RKO (cell line): ENCODE data around the gene LHFPL2.
"Not testable (repeated sequence)": the region's sequence is repeated elsewhere in the genome, so short reads cannot be mapped to it uniquely, and the experiment has no call there.

Experiments
- DNase-seq: peaks from one replicate; pipeline ENCODE4 v3.0.0-alpha.2; 2016; ENCODE audit warnings: low spot score

LHFPL2 gene, protein sequence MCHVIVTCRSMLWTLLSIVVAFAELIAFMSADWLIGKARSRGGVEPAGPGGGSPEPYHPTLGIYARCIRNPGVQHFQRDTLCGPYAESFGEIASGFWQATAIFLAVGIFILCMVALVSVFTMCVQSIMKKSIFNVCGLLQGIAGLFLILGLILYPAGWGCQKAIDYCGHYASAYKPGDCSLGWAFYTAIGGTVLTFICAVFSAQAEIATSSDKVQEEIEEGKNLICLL

DNA sequence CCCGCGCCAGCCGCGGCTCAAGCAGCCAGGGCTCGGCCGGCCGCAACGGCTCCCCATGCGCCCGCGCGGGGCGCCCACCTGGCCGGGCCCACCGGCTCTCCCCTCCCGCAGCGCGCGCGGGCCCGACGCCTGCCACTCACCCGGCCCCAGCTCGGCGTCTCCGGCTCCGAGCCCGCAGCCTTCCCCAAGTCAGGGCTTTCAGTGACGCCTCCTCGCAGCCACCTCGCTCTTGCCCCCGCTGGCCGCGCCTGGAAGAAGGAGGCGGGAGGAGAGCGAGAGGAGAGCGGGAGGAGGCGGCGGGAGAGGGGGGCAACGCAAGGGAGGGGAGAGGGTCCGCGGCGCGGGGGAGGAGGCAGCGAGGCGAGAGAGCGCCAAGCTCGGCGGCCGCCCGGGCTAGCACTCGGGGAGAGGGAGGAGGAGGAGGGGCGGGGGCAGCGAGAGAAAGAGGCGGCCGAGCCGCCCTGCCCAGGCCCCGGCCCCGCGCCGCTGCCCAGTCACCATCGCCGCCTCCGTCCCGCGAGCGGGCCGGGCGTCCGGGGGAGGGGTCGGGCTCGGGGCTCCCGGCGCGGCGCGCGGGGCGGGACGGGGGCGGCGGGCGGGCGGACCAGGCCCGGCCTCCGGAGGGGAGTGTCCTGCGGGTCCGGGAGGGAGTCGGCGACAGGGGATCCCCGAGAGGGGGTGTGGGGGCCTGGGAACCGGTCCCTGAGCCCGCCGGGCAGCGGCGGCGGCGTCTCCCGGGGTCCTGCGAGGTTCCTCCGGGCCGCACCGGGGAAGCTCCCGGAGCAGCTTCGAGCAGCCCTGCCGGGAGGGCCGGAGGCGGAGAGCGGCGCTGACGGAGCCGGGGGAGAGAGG lies at the start of gene LHFPL2:
LHFPL2 (minus strand) TSS at position 414 of the 852 bp plus-strand sequence. CDS start 138,559 bp downstream, outside the sequence.
- DNase-seq: peak; percentile 51

- DNase-seq: no peak
These were observed 48.1 kb upstream of the LHFPL2 start for GRCh38 chr5:78696637-78697036.

GRCh38 chr5:78696052-78696451 lies 47.5 kb upstream of the LHFPL2 start:
- not testable (repeated sequence) for DNase-seq

GRCh38 chr5:78693339-78693738 lies 44.8 kb upstream of the LHFPL2 start:
- no peak for DNase-seq

- DNase-seq: no peak
These were observed 42.8 kb upstream of the LHFPL2 start for GRCh38 chr5:78691084-78691960.

DNA sequence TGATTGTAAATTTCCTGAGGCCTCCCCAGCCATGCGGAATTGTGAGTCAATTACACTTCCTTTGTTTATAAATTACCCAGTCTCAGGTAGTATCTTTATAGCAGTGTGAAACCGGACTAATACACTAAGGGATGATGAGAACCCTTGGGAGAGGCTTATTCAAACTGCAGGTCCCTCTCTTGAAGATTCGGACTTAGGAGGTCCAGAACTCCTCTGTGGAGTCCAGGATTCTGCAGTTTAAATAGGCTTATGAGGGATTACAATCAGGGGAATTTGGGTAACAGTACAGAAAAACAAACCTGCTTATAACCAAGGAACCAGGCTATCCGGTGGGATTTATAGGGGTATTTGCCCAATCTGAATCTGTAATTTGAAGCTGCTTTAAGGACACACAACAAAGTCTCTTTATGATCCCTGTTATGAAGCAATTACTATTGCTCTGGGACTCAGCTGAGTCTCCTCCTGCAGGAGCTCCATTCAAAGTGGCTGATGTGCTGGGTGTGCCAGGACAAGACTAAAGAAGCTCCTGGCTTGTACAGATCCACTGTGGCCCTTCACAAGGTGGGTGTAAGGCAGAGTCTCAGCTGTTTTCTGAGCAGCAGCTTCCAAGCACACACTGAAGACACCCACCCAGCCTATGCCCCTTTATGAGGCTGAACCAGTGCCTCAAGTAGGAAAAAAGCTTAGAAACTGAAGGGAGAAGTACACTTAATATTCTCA lies 41.8 kb upstream of the LHFPL2 start:
- no peak for DNase-seq

DNA sequence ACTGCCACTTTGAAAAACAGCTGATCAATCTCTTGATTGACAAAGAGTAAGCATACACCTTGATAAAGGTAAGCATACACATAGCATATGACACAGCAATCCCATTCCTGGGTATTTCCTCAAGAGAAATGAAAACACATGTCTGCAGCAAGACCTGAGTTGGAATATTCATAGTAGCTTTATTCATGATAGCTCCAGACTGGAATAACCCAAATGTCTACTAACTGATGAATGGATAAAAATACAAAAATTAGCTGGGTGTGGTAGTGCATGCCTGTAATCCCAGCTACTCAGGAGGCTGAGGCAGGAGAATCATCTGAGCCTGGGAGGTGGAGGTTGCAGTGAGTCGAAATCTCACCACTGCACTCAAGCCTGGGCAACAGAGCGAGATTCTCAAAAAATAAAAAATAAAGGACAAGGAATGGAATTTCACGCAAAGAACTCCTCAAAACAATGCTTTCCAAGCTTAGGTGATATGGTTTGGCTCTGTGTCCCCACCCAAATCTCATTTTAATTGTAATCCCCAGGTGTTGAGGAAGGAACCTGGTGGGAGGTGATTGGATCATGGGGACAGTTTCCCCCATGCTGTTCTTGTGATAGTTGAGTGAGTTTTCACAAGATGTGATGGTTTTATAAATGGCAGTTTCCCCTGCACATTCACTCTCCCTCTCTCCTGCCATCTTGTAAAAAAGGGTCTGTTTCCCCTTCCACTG lies 41.1 kb upstream of the LHFPL2 start:
- no peak for DNase-seq

DNA sequence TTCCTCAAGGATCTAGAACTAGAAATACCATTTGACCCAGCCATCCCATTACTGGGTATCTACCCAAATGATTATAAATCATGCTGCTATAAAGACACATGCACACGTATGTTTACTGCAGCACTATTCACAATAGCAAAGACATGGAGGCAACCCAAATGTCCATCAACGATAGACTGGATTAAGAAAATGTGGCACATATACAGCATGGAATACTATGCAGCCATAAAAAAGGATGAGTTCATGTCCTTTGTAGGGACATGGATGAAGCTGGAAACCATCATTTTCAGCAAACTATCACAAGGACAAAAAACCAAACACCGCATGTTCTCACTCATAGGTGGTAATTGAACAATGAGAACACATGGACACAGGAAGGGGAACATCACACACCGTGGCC lies 38.9 kb upstream of the LHFPL2 start:
- DNase-seq: not testable (repeated sequence)

DNA sequence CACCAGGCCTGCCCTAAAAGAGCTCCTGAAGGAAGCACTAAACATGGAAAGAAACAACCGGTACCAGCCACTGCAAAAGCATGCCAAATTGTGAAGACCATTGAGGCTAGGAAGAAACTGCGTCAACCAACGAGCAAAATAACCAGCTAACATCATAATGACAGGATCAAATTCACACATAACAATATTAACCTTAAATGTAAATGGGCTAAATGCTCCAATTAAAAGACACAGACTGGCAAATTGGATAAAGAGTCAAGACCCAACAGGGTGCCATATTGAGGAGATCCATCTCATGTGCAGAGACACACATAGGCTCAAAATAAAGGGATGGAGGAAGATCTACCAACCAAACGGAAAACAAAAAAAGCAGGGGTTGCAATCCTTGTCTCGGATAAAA lies 35.3 kb upstream of the LHFPL2 start:
- DNase-seq: not testable (repeated sequence)

- DNase-seq: no peak
These were observed 31.3 kb upstream of the LHFPL2 start for GRCh38 chr5:78679905-78680304.

DNA sequence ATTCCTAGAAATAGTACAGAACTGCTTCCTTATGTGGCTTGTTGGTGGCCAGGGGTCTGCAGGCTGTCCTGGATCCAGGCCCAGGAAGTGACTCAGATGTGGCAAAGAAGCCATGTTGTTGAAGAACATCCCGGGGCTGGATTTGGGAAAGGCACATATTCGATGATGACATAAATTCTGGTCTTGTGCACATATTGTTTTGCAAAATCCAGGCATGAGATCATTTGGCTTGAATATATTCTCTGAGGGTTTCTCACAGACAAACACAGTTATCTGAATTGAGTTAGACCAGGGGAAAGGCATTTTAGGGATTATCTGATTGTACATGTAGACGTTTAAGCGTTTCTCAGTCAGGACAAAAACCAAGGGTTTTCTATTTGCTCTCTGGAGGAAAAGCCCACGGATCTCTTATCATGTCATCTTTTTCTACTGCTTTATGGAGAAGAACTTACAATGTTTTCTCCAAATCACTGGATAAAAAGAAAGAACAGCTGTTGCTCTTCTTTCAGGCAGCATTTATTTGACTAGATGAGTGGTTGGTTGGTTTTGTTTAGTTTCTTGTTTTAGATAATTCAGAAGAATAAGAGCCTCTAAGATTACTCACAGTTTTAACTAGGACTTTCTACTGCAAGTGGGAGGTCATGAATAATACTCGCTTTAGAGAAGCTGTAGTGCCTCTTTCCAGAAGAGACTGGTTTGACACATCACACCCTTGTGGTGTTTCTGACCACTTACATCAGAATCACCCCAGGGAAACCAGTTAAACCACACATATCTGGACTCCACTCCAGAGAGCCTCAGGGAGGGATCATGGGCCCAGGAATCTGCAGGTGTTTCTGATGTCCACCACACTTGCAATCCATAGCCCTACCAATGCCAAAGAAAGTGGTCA lies 29.5 kb upstream of the LHFPL2 start:
- peak; percentile 60 for DNase-seq

GRCh38 chr5:78675956-78676730 lies 27.6 kb upstream of the LHFPL2 start:
- DNase-seq: no peak

- DNase-seq: not testable (repeated sequence)
These were observed 25.3 kb upstream of the LHFPL2 start for GRCh38 chr5:78673827-78674226.

- DNase-seq: no peak
These were observed 23.6 kb upstream of the LHFPL2 start for GRCh38 chr5:78672154-78672553.

- DNase-seq: no peak
These were observed 23.0 kb upstream of the LHFPL2 start for GRCh38 chr5:78671609-78672008.

GRCh38 chr5:78670701-78671269 lies 22.2 kb upstream of the LHFPL2 start:
- no peak for DNase-seq

GRCh38 chr5:78669331-78669730 lies 20.8 kb upstream of the LHFPL2 start:
- DNase-seq: no peak

- DNase-seq: peak; percentile 41
These were observed 19.0 kb upstream of the LHFPL2 start for GRCh38 chr5:78667461-78668103.
